Panc1 (cell line): ENCODE measurements around the gene IER5L. TPM values are rescaled to one million over a fixed set of nuclear protein-coding genes. Genes with fewer than 3 reads are reported as not detected.

Experiments used
- ATAC-seq: fragments of 200-7000 bp; cut with Tn5 transposase; 2 replicates; pipeline ENCODE4 v1.9.1; 2020; ENCODE audit warnings: mild to moderate bottlenecking, moderate library complexity
- BruUV-seq: library from RNA; stranded (reverse); fragments of 400-500 nt; replicated peaks from 2 replicates; lab custom pipeline; 2021; lab: Mats Ljungman, UMichigan
- CTCF ChIA-PET: fragments of 300-600 bp; sonication (Branson Sonifier 250); formaldehyde crosslinking; loops from one replicate; lab custom pipeline; 2022; ENCODE audit warnings: antibody characterized with exemption; lab: Charles Lee
- POLR2A ChIA-PET: fragments of 300-600 bp; sonication (Branson Sonifier 250); formaldehyde crosslinking; loops from one replicate; lab custom pipeline; 2022; ENCODE audit warnings: antibody characterized with exemption; lab: Charles Lee
- DNase-seq: peaks from one replicate; pipeline ENCODE4 v3.0.0-alpha.2; 2010; ENCODE audit warnings: low read depth, low spot score
- H3K27ac ChIP-seq: 2 replicates; pipeline ENCODE4 v1.5.1; 2011; ENCODE audit warnings: mild to moderate bottlenecking, low read length, inconsistent platforms
- H3K27me3 ChIP-seq: fragments of 200-500 bp; sonication (Bioruptor generic); 2 replicates; pipeline ENCODE4 v1.6.0; 2014; ENCODE audit warnings: low read length, inconsistent platforms; ENCODE audit not compliant: control insufficient read depth, insufficient read depth
- H3K36me3 ChIP-seq: fragments of 200-500 bp; sonication (Bioruptor generic); 2 replicates; pipeline ENCODE4 v1.5.1; 2014; ENCODE audit warnings: inconsistent platforms, mild to moderate bottlenecking, low read length, moderate library complexity; ENCODE audit not compliant: control insufficient read depth, insufficient read depth
- H3K4me1 ChIP-seq: 2 replicates; pipeline ENCODE4 v1.5.1; 2011; ENCODE audit warnings: inconsistent platforms, mild to moderate bottlenecking, low read length, moderate library complexity; ENCODE audit not compliant: control insufficient read depth, insufficient read depth
- H3K4me3 ChIP-seq, 2 experiments: 2 replicates each; pipeline ENCODE4 v1.5.1; 2011 to 2012; ENCODE audit warnings: low read depth in 2 of 2, low read length in 2 of 2, mild to moderate bottlenecking in 2 of 2, inconsistent platforms in 1 of 2, moderate library complexity in 1 of 2
- H3K9me3 ChIP-seq: fragments of 200-500 bp; sonication (Bioruptor generic); 2 replicates; pipeline ENCODE4 v1.5.1; 2014; ENCODE audit warnings: low read depth, mild to moderate bottlenecking, inconsistent platforms, low read length, moderate library complexity; ENCODE audit not compliant: control insufficient read depth, insufficient read depth
- CTCF ChIP-seq: fragments of 450-650 bp; IDR thresholded peaks from 2 replicates; pipeline ENCODE4 v1.5.1; 2017; ENCODE audit warnings: mild to moderate bottlenecking
- POLR2AphosphoS5 ChIP-seq: IDR thresholded peaks from 2 replicates; pipeline ENCODE4 v1.6.1; 2012; ENCODE audit warnings: mild to moderate bottlenecking, low read depth, low read length, moderate library complexity
- REST ChIP-seq, 2 experiments: IDR thresholded peaks; 2 replicates each; pipeline ENCODE4 v1.6.1; 2011 to 2012; ENCODE audit warnings: low read depth in 2 of 2, control low read depth in 1 of 2, low read length in 1 of 2, mild to moderate bottlenecking in 1 of 2, moderate library complexity in 1 of 2; ENCODE audit not compliant: insufficient read depth in 1 of 2
- SIN3A ChIP-seq: IDR thresholded peaks from 2 replicates; pipeline ENCODE4 v1.6.1; 2012; ENCODE audit warnings: low read depth, mild to moderate bottlenecking, low read length, moderate library complexity, borderline replicate concordance; ENCODE audit not compliant: insufficient read depth
- TCF7L2 ChIP-seq: IDR thresholded peaks from 2 replicates; pipeline ENCODE4 v1.6.1; 2011; ENCODE audit warnings: mild to moderate bottlenecking, low read depth, low read length, inconsistent platforms
- in situ Hi-C: cut with HindIII; loops from 2 replicates; pipeline ENCODE4 v1.10.0; 2016; ENCODE audit warnings: low sequenced_read_pairs, low pct_unique_long_range_greater_than_20kb
- intact Hi-C: fragments of 100-400 bp; cut with micrococcal nuclease; formaldehyde crosslinking; loops from one replicate; pipeline ENCODE4 v1.10.0; 2022; ENCODE audit not compliant: unreplicated experiment
- total RNA-seq: library from RNA; stranded (reverse); gene quantifications from one replicate; pipeline ENCODE4 v1.2.1, GENCODE V29; 2021; ENCODE audit not compliant: unreplicated experiment

Gene IER5L
- total RNA-seq, 1 experiment from 2014 or later: 44.6 TPM

GRCh38 chr9:129141066-129142041, 36.7 kb downstream of the IER5L start:
- Histone ChIP-seq H3K27ac (peak overlapping the region; percentile 25), H3K4me3 (peak overlapping the region in 1 of 2 experiments; percentile 14; a peak in 1 of 4 replicates), H3K4me1 (peaks cover 34% of the 10 kb centered on the region), H3K36me3 (no peaks in the 10 kb centered on the region), H3K27me3 (no peaks in the 10 kb centered on the region), H3K9me3 (no peaks in the 10 kb centered on the region)
- no peak for TF ChIP-seq REST (IDR thresholded peaks at IDR 0.05; ENCODE audit: insufficient read depth in 1 of 2, low read depth in 2 of 2, low read length in 1 of 2)
- TF ChIP-seq CTCF: no peak
- no peak for TF ChIP-seq TCF7L2
- no peak for TF ChIP-seq POLR2AphosphoS5
- in situ Hi-C loops: no loop called here
- intact Hi-C loops: no loop called here
- POLR2A ChIA-PET: no interaction called here
- no peak for ATAC-seq
- CTCF ChIA-PET: interaction anchor here (0.6 to 1.1 kb wide), 3 partner anchors 23 to 40 kb away, joined by 3 to 4 read pairs (median 3); no protein-coding TSS in a partner anchor
- no peak for DNase-seq
- no TSS peak for BruUV-seq

GRCh38 chr9:129140397-129141065, 37.5 kb downstream of the IER5L start:
- POLR2A ChIA-PET: interaction anchor here (0.6 to 0.7 kb wide), 3 partner anchors 34 to 273 kb away, joined by 3 to 9 read pairs (median 3); no protein-coding TSS in a partner anchor
- DNase-seq (no peak), ATAC-seq (peak; percentile 15)
- Histone ChIP-seq H3K36me3 (no peaks in the 10 kb centered on the region), H3K27me3 (no peaks in the 10 kb centered on the region), H3K4me3 (peak overlapping the region; percentile 19 to 42), H3K4me1 (peaks cover 29% of the 10 kb centered on the region), H3K27ac (peak overlapping the region; percentile 95), H3K9me3 (no peaks in the 10 kb centered on the region)
- CTCF ChIA-PET: interaction anchor here (0.6 to 2.1 kb wide), 4 partner anchors 34 to 947 kb away, joined by 4 to 14 read pairs (median 4); no protein-coding TSS in a partner anchor
- in situ Hi-C loops (no loop called here), intact Hi-C loops (no loop called here)
- no TSS peak for BruUV-seq
- TF ChIP-seq CTCF (no peak), POLR2AphosphoS5 (no peak), REST (IDR thresholded peaks at IDR 0.05; ENCODE audit: insufficient read depth in 1 of 2, low read depth in 2 of 2, low read length in 1 of 2) (no peak), SIN3A (no peak), TCF7L2 (no peak)
